Diencephalon (tissue), 1 donor: ENCODE data around the gene MKI67. TPM values are rescaled to one million over a fixed set of nuclear protein-coding genes. Genes with fewer than 3 reads are reported as not detected.

Experiments
- total RNA-seq: library from RNA; depleted of rRNA; stranded (reverse); fragments of >200 nt; gene quantifications from one replicate; pipeline ENCODE4 v1.2.3, GENCODE V29; 2014

The MKI67 gene
- 6.0 TPM for total RNA-seq

DNA sequence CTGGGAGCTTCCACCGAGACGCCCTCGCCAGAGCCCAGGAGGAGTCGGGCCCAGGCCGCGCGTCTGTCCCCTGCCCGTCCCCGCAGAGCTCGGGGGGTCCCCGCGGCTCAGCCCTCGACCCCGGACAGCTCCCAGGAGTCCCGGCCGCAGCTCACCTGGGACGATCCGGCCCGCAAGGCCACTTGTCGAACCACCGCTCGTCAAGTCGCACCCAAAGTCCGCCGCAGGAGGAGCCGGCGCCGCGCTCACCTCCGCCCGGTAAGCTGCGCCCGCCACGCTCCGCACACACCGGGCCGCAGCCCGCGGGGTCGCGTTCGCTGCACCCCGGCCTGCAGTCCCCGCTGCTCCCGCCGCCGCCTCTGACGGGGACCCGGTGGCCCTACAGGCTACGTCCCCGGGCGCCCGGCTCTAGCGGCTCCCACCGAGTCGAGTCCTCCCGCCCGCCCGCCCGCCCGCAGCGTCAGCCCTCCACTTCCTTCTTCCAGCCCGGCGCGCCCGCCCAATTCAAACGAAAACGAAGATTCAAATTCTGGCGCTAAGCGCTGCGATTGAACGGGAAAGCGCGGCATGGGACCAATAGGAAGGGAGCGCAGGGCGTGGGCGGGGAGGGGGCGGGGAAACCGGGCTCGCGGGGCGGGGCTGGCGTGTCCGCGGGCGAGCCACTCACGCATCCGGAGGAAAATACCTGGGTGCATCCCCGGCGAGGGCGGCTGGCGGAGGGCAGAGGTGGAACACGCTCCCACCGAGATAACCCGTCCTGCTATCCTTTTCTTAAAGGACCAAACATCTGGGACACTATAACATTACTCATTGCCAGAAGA, at the start of gene MKI67:
Gene MKI67 (minus strand): TSS at position 480 of the 821 bp plus-strand sequence. CDS start 756 bp downstream, outside the sequence.

Other genes with a start within 250 kb of the MKI67 start
- not detected for gene CLRN3, start 233.5 kb downstream of the MKI67 start, total RNA-seq
- 31.8 TPM for gene PTPRE, start 219.3 kb downstream of the MKI67 start, total RNA-seq